ENCODE results near the gene TMX4.

TMX4 gene

DNA sequence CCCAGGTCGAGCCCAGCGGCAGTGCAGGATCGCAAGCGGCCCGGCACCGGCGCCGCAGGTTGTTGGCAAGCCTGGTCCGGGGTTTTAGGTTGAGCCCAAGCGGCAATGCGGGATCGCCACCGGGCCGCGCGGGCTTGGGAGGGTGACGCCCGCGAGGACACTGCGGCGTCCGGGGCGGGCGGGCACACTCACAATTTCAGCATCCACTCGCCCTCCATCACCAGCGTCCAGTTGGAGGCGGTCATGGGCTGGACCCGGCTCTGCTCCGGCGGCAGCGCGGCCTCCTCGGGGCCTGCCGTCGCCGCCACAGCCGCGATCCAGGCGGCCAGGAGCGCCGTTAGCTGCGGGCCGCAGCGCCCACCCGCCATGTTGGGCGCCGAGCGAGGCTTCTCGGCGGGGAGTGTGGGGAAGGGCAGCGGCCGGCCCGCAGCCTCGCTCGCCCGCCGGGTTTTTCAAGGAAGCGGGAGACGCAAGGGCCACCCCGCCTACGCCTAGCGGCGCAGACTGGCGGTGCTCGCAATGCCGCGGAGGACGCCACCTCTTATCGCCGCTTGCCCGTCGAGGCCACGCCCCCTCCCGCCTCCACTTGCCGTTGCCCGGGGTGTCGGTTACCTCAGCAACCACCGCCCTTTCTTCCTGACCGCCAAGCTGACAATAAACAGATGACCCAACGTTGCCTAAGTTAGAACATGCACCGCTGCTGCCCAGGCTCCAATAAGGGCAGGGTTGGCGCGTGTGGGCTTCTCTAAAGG, at the start of gene TMX4:
TSS of gene TMX4 (minus strand) at position 516 of the 752 bp plus-strand sequence. CDS start at position 368, 148 bp downstream.
- Histone ChIP-seq H3K27ac (no peak within 1 kb of the TSS), H3K9ac (ENCODE audit: insufficient read length) (peak within 1 kb of the TSS; percentile 93), H3K4me3 (peak within 1 kb of the TSS; percentile 95), H3K36me3 (ENCODE audit: insufficient read depth, low read length) (no peaks in the 10 kb centered on the region), H3K9me3 (ENCODE audit: low read depth, low read length) (no peaks in the 10 kb centered on the region)
- TF ChIP-seq POLR2AphosphoS5 (IDR thresholded peaks at IDR 0.05; ENCODE audit: borderline replicate concordance, low read depth, low read length) (peak; percentile 81), FOXP2 (optimal IDR thresholded peaks at IDR 0.05; ENCODE audit: control extremely low read depth, extremely low read length, insufficient read depth) (no peak)
- DNase-seq (ENCODE audit: low read depth, low spot score), result no peak

- TF ChIP-seq EZH2 (IDR thresholded peaks at IDR 0.05) (no peak), FOXP2 (optimal IDR thresholded peaks at IDR 0.05; ENCODE audit: control extremely low read depth, extremely low read length, insufficient read depth) (no peak), POLR2AphosphoS5 (IDR thresholded peaks at IDR 0.05; ENCODE audit: borderline replicate concordance, low read depth, low read length) (no peak)
- no peaks in the 10 kb centered on the region for H3K9me3 ChIP-seq (ENCODE audit: low read depth, low read length)
- H3K36me3 ChIP-seq (ENCODE audit: insufficient read depth, low read length), result no peaks in the 10 kb centered on the region
- no peak overlapping the region for H3K4me3 ChIP-seq
- no peak overlapping the region for H3K9ac ChIP-seq (ENCODE audit: insufficient read length)
- H3K27ac ChIP-seq, result no peak overlapping the region
- DNase-seq (ENCODE audit: low read depth, low spot score), result no peak
Observed at GRCh38 chr20:8067082-8067481, 47.5 kb upstream of the TMX4 start.

GRCh38 chr20:8066662-8067061, 47.1 kb upstream of the TMX4 start:
- Histone ChIP-seq H3K9ac (ENCODE audit: insufficient read length) (no peak overlapping the region), H3K9me3 (ENCODE audit: low read depth, low read length) (no peaks in the 10 kb centered on the region)

DNA sequence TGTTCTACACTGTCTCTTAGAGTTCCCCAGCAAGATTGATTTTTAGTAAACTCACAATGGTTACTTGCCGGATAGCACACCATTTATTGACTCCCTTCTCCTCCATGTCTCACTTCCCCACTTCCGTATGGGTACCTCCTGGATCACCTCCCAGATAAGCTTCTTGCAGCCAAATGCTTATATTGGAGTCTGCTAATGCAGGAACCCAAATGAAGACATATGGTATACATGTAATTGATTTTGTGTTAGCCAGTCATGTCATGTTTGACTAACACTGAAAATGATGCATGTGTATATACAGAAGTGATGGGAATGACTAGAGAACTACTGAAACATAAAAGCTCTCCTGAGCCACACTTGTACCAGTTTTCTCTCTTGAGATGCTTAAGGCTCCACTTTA, 46.1 kb upstream of the TMX4 start:
- TF ChIP-seq POLR2AphosphoS5 (IDR thresholded peaks at IDR 0.05; ENCODE audit: borderline replicate concordance, low read depth, low read length), result no peak
- TF ChIP-seq EZH2 (IDR thresholded peaks at IDR 0.05), result no peak
- TF ChIP-seq FOXP2 (optimal IDR thresholded peaks at IDR 0.05; ENCODE audit: control extremely low read depth, extremely low read length, insufficient read depth), result no peak
- Histone ChIP-seq H3K4me3 (no peak overlapping the region), H3K9me3 (ENCODE audit: low read depth, low read length) (no peaks in the 10 kb centered on the region), H3K36me3 (ENCODE audit: insufficient read depth, low read length) (no peaks in the 10 kb centered on the region), H3K9ac (ENCODE audit: insufficient read length) (no peak overlapping the region), H3K27ac (no peak overlapping the region)
- DNase-seq (ENCODE audit: low read depth, low spot score), result no peak

More at GRCh38 chr20:8066662-8067061, 47.1 kb upstream of the TMX4 start:
- Histone ChIP-seq H3K4me3 (no peak overlapping the region), H3K27ac (no peak overlapping the region), H3K36me3 (ENCODE audit: insufficient read depth, low read length) (no peaks in the 10 kb centered on the region)
- no peak for DNase-seq (ENCODE audit: low read depth, low spot score)
- TF ChIP-seq EZH2 (IDR thresholded peaks at IDR 0.05) (no peak), POLR2AphosphoS5 (IDR thresholded peaks at IDR 0.05; ENCODE audit: borderline replicate concordance, low read depth, low read length) (no peak), FOXP2 (optimal IDR thresholded peaks at IDR 0.05; ENCODE audit: control extremely low read depth, extremely low read length, insufficient read depth) (no peak)

GRCh38 chr20:8062756-8063155, 43.2 kb upstream of the TMX4 start:
- H3K9me3 ChIP-seq (ENCODE audit: low read depth, low read length), result no peaks in the 10 kb centered on the region

DNA sequence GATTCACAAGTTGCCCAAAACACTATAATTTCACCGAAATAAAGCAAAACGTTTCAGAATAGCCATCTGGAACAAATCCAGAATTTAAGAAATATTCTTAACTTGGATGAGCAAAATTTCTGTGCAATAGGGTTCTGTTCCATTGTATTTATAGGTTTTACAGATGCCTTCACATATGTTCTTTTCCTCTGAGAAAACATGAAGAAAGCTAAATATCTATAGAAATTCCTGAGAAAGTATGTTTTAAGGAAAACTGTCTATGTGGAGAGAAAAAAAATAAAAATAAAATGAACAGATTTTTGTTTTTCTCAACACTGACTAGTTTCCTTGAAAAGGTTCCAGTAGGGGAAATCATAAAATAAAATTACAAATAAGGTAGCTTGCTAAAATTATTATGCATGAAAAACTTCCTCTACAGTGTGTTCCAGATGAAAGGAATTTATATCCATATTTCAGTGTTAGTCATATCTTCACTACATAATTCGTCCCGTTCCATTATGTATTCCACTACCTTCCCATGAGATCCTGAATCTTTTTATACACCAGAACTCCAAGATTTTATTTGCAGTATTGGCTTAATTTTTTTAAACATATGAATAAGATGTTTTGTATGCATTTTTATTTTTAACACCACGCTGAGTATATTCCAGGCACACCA, 42.4 kb upstream of the TMX4 start:
- no peak for DNase-seq (ENCODE audit: low read depth, low spot score)
- H3K9me3 ChIP-seq (ENCODE audit: low read depth, low read length), result no peaks in the 10 kb centered on the region
- H3K27ac ChIP-seq, result no peak overlapping the region
- TF ChIP-seq POLR2AphosphoS5 (IDR thresholded peaks at IDR 0.05; ENCODE audit: borderline replicate concordance, low read depth, low read length), result no peak
- TF ChIP-seq FOXP2 (optimal IDR thresholded peaks at IDR 0.05; ENCODE audit: control extremely low read depth, extremely low read length, insufficient read depth), result no peak
- TF ChIP-seq EZH2 (IDR thresholded peaks at IDR 0.05), result no peak
- no peak overlapping the region for H3K9ac ChIP-seq (ENCODE audit: insufficient read length)
- H3K36me3 ChIP-seq (ENCODE audit: insufficient read depth, low read length), result no peaks in the 10 kb centered on the region
- H3K4me3 ChIP-seq, result no peak overlapping the region

More at GRCh38 chr20:8062756-8063155, 43.2 kb upstream of the TMX4 start:
- no peak for TF ChIP-seq POLR2AphosphoS5 (IDR thresholded peaks at IDR 0.05; ENCODE audit: borderline replicate concordance, low read depth, low read length)
- no peak for TF ChIP-seq FOXP2 (optimal IDR thresholded peaks at IDR 0.05; ENCODE audit: control extremely low read depth, extremely low read length, insufficient read depth)
- no peak for TF ChIP-seq EZH2 (IDR thresholded peaks at IDR 0.05)
- Histone ChIP-seq H3K27ac (no peak overlapping the region), H3K4me3 (no peak overlapping the region), H3K9ac (ENCODE audit: insufficient read length) (no peak overlapping the region), H3K36me3 (ENCODE audit: insufficient read depth, low read length) (no peaks in the 10 kb centered on the region)
- no peak for DNase-seq (ENCODE audit: low read depth, low spot score)

DNA sequence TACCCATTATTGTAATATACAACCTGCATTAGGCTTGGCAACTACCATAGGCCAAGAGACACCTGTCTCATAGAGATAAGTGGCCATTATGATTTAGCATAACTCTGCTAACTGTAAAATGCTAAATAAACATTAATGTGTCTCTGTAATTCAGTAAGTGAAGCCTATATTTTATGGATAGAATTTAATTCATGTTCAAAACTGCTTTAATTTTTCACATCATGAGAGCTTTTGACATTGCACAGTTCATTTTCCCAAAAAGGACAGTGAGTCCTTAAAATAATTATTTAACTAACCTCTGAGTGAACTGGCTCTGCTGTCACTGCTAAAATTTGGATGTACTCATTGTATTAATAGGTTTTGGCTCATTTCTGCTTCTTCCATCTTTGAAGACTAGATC, 41.4 kb upstream of the TMX4 start:
- no peak overlapping the region for H3K4me3 ChIP-seq
- TF ChIP-seq POLR2AphosphoS5 (IDR thresholded peaks at IDR 0.05; ENCODE audit: borderline replicate concordance, low read depth, low read length) (no peak), EZH2 (IDR thresholded peaks at IDR 0.05) (no peak), FOXP2 (optimal IDR thresholded peaks at IDR 0.05; ENCODE audit: control extremely low read depth, extremely low read length, insufficient read depth) (no peak)
- no peaks in the 10 kb centered on the region for H3K9me3 ChIP-seq (ENCODE audit: low read depth, low read length)
- no peak overlapping the region for H3K27ac ChIP-seq
- no peak overlapping the region for H3K9ac ChIP-seq (ENCODE audit: insufficient read length)
- H3K36me3 ChIP-seq (ENCODE audit: insufficient read depth, low read length), result no peaks in the 10 kb centered on the region
- DNase-seq (ENCODE audit: low read depth, low spot score), result no peak

DNA sequence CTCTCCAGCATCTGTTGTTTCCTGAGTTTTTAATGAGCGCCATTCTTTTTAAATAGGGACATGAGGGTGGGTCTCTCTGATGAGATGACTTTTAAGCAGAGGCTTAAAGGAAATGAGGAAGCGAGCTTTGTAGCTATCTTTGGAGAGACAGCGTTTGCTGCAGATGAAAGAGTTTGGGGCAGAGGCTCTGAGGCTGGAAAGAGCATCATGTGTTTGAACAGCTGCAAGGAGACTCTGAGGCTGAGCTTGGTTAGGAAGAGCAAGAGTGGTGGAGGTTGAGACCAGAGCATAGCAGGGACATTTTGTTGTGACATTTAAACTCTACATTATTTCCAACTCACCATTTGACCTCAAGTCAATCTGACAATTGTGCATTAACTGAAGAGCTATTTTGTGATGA, 38.3 kb upstream of the TMX4 start:
- no peak overlapping the region for H3K9ac ChIP-seq (ENCODE audit: insufficient read length)
- no peak for DNase-seq (ENCODE audit: low read depth, low spot score)
- no peak overlapping the region for H3K27ac ChIP-seq
- no peaks in the 10 kb centered on the region for H3K9me3 ChIP-seq (ENCODE audit: low read depth, low read length)
- H3K4me3 ChIP-seq, result no peak overlapping the region
- no peaks in the 10 kb centered on the region for H3K36me3 ChIP-seq (ENCODE audit: insufficient read depth, low read length)
- TF ChIP-seq POLR2AphosphoS5 (IDR thresholded peaks at IDR 0.05; ENCODE audit: borderline replicate concordance, low read depth, low read length), result no peak
- no peak for TF ChIP-seq EZH2 (IDR thresholded peaks at IDR 0.05)
- TF ChIP-seq FOXP2 (optimal IDR thresholded peaks at IDR 0.05; ENCODE audit: control extremely low read depth, extremely low read length, insufficient read depth), result no peak
